ENCODE results near the gene FCHO1. TPM values are rescaled to one million over a fixed set of nuclear protein-coding genes. Genes with fewer than 3 reads are reported as not detected.
"Not testable (repeated sequence)": the region's sequence is repeated elsewhere in the genome, so short reads cannot be mapped to it uniquely, and the experiment has no call there.

Gene FCHO1
- total RNA-seq, 1 donor from 2014 or later: 1.0 TPM

DNA sequence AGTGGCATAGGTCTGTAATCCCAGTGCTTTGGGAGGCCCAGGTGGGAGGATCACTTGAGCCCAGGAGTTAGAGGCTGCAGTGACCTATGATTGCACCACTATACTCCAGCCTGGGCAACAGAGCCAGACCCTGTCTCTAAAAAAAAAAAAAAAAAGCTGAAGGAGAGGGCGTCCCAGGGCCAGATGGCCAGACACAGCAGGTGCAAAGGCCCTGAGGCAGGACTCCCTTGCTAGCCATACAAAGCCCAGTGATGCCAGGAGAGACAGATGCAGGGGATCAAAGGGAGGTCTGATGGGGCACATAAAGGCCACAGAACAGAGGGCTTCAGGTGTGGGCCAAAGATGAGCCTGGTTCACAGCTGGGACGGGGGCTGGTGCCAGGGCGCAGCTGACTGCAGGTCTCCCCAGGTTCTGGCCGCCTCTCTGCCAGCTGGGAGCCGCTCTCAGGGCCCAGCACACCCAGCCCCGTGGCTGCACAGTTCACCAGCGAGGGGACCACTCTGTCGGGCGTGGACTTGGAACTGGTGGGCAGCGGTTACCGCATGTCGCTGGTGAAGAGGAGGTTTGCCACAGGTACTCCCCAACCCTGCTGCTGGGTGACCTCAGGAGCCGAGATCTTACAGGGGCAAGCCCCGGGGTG lies 36.1 kb downstream of the FCHO1 start:
- intact Hi-C loops (cut with DNase I): no loop called here
- no peak for DNase-seq (ENCODE audit: low spot score)

DNA sequence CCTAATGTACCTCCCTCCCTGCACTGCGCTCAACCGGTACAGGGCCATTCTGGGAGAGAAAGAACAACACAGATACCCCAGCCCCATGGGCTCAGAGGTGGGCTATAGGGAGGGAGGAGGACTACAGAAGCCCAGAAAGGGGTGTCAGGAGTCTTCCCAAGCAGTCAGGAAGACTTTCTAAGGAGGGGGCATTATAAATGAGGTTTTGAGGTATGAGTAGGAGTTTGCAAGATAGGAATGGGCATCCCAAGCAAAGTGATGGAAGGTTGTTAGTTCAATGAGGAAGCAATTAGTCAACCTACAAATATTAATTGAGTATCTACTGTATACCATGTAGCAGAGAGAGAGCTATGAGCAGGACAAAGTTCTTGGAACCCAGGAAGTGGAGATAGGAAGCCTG lies 37.4 kb downstream of the FCHO1 start:
- DNase-seq (ENCODE audit: low spot score): no peak
- intact Hi-C loops (cut with DNase I): no loop called here

DNA sequence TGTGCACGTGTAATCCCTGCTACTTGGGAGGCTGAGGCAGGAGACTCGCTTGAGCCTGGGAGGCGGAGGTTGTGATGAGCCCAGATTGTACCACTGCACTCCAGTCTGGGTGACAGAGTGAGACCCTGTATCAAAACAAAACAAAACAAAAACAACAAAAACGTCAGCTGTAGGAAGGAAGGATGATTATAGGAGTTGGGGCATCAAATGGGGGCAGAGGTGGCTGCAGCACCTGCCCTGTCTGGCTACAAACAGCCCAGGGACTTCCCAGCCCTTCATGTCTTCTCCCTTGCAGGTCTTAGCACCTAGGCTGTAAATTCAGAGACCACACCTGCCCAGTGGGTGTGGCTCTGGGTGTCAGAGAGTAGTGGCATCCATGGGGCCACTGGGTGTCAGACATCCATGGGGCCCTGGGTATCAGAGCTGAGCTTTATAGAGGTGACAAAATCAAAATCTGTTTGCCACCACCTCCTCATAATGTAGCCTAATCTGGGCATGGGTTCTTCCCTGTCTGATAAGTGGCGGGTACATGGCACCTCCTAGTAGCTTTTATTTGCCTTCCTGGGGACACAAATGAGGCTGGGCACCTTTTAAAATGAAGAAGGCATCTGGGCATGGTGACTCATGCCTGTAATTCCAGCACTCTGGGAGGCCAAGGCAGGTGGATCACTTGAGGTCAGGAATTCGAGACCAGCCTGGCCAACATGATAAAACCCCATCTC lies 38.9 kb downstream of the FCHO1 start:
- no peak for DNase-seq (ENCODE audit: low spot score)
- intact Hi-C loops (cut with DNase I): no loop called here

DNA sequence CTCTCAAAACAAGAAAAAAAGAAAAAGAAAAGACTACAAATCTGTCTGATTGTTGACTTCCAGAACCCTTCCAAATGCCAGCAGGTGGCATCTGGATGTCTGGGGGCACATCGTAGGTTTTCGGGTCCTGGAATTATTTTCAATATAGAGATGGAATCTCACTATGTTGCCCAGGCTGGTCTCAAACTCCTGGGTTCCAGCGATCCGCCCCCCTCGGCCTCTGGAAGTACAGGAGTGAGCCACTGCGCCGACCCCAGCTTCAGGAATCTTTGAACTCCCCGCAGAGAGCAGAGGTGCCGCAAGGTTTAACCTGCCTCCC lies 43.1 kb downstream of the FCHO1 start:
- DNase-seq (ENCODE audit: low spot score): no peak
- intact Hi-C loops (cut with DNase I): no loop called here

DNA sequence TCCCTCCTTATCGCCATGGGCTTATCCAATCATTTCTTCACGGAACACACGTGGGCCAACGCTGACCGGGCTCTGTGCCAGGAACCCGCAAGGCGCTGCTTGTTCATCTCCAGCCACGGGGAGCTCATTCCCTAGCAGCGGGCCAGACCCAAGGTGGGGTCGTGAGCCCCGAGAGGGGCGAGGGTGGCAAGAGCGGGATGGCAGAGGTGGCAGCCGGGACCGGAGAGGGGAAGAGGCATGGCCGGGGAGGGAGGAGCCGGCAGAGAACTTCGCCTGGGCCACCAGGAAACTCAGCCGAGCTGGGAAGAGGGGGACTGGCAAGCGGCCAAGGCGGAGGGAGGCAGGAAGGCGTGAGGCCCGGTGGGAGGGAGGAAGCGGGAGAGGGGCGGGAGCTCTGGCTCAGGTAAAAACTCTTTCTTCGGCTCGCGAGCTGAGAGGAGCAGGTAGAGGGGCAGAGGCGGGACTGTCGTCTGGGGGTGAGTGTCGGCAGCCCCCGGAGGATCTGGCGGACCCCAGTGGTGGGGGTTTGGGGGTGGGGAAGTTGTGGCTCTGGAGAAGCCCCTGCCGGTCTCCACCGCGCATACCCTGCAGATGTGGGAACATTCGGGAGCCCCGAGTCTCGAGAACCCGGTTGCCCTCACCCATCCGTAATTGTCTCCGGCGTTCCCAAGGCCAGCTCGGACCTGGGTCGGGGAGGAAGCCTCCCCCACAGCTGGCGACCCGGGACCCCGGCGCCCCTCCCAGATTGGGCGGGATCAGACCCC lies 43.6 kb downstream of the FCHO1 start, which contains the start of gene B3GNT3:
Gene B3GNT3, plus strand, starts transcription at position 408 of the 764 bp plus-strand sequence. CDS start 12,670 bp downstream, outside the sequence.
- no peak for DNase-seq (ENCODE audit: low spot score)
- intact Hi-C loops (cut with DNase I): no loop called here

DNA sequence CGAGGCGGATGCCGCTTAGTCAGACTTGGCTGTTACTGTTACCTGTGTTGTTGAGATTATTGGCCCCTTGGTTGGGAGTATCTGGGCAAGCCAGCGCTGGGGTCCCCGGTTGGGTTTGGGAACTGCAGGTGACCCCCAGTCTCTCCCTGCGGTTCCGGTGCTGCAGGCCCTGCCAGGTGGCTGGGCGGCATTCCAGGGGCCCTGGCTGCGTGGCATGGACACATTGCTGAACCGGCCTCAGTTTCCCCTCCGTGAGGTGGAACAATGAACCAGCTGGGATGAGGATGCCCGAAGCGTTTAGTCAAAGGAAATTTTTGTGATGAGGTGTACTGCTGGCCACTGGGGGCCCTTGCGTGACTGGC lies 44.2 kb downstream of the FCHO1 start:
- no peak for DNase-seq (ENCODE audit: low spot score)
- intact Hi-C loops (cut with DNase I): no loop called here

DNA sequence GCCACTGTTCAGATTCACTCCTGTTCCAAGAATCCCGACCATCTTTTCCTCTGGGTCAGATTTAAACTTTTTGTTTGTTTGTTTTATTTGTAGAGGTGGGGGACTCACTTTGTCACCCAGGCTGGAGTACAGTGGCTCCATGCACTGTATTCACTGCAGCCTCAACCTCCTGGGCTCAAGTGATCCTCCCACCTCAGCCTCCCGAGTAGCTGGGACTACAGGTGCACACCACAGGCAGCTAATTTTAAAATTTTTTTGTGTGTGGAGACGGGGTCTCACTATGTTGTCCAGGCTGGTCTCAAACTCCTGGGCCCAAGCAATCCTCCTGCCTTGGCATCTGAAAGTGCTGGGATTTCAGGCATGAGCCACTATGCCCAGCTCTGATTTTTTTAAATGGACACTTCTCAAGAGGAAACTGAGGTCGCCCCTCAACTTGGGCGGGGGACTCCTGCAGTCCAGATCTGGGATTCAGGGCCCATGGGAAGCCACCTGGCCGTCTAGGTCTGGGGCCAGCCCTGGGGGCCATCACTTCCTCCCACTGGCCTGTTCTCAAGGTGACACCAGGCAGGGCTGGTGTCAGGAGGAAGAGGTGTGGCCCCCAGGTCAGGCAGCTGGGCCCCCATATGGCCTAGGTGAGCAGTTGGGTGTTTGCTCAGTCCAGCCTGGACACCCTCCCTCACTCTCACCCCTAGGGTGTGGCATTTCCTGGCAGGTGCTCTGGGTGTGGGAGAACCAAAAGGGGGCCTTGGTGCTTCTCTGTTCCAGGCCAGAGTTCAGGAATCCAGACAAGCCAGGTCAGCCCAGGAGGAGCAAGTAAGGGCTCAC lies 44.9 kb downstream of the FCHO1 start:
- intact Hi-C loops (cut with DNase I): no loop called here
- no peak for DNase-seq (ENCODE audit: low spot score)

DNA sequence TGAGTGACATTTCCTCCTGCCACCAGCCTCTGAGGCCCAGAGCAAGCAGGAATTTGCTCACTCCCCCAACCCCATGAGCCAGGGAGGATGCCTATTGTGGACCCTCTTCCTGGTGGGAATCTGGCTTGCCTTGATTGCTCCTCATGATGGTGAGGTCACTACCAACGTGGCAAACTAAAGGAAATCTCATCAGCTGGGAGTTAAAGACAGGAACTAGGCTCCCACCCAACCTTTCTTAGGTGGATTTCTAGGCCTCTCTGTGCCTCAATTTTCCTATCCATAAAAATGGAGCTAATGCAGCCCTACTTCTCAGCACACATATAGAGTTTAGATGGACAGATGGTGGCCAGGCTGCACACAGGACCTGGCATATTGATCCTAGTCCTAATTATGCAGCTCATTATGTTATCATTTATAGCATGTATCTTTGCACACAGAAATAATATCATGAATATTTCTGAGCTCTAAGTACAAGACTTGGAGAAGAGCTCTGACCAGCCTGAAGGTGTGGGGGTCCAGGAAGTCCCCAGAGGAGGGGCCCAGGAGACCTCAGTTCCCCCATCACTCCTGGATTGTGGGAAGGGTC lies 45.7 kb downstream of the FCHO1 start:
- no peak for DNase-seq (ENCODE audit: low spot score)

DNA sequence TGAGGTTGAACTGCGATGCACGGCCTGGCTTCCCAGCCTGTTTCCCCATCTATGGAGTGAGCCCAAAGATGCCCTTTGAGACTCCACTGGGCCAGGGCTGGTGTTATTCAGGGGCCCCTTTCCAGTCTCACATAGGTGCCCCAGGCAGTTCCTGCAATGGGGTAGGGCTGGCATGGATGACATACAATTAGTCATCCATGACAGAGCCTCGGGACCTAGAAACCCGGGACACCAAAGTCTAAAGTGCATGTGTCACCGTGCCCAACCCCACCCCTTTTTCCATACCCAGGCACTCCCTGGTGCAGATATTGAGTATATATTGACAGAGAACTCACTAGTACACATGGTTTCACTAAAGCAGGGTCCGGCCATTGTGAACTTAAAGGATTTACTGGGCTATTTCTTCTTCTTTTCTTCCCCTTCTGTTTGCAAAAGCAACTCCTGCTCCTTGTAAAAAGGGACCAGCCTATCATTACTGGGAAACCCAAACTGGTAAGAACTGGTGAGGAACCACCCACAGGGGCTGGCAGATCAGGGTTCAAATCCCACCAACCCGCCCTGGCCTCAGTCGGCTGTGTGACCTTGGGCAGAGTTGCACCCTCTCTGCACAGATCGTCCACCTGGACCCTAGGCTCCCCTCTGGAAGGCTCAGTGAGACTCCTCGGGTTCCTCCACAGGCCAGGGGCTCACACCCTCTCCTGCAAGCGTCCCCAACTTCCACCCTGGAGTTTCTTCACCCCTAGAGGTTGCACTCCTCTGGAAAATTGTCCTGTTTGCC lies 46.3 kb downstream of the FCHO1 start:
- DNase-seq (ENCODE audit: low spot score): no peak
- intact Hi-C loops (cut with DNase I): no loop called here

More for the DNA sequence above, 45.7 kb downstream of the FCHO1 start:
- intact Hi-C loops (cut with DNase I): no loop called here

DNA sequence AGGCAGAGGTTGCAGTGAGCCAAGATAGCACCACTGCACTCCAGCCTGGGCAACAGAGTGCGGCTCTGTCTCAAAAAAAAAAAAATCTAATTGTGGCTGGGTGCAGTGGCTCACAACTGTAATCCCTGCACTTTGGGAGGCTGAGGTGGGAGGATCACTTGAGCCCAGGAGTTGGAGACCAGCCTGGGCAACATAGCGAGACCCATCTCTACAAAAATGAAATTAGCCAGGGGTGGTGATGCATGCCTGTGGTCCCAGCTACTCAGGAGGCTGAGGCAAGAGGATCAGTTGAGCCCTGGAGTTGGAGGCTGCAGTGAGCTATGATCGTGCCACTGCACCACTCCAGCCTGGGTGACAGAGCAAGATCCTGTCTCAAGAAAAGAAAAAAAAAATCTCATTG lies 47.3 kb downstream of the FCHO1 start:
- intact Hi-C loops (cut with DNase I); DNase-seq (ENCODE audit: low spot score): not testable (repeated sequence)

DNA sequence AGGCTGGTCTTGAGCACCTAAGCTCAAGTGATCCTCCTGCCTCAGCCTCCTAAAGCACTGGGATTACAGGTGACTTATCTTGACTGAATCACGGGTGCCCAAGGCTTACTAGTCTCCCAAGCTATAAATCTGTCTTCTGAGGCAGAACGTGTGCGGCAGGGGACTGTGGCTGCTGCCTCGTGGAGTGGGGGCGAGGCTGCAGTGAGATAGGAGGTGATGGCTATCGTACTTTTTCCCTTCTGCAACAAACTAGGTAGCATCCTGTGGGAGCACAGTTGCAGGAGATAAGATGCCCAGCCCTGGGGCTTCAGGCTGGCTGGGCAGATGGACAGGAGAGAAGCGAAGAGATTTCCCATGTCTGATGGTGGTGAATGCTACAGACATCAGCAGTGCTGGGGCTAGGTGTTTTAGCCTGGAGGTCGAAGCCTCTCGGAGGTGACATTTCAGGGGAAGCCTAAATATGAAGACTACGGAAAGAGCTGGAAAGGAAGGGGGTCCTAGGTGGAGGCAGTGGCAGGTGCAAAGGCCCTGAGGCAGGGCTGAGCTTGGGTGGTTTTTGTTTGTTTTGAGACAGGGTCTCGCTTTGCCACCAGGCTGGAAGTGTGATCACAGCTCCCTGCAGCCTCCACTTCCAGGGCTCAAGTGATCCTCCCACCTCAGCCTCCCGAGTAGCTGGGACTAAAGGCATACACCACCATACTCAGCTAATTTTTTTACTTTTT lies 51.0 kb downstream of the FCHO1 start:
- DNase-seq (ENCODE audit: low spot score): no peak
- intact Hi-C loops (cut with DNase I): no loop called here

DNA sequence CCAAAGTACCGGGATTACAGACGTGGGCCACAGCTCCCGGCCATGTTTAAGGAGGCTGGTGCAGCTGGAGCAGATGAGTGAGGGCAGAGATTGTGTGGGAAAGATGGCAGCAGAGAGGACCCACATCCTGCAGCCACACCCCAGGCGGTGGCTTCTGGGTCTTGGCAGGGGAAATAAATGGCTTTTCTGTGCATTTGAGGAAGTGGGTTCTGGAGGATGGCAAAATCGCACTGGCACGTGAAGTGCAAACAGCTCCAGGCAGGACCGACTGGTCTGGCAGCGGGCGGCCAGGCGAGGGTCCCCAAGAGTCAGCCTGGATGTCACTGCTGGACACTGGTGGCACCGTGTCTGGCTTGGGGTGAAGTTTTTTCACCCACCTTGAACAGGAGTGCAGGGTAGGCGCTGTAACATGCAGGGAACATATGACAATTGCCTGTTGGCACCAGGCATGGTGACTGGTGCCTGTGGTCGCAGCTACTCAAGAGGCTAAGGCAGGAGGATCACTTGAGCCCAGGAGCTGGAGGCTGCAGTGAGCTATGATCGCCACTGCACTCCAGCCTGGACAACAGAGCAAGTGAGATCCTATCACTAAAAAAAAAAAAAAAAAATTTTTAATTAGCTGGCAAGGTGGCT lies 52.1 kb downstream of the FCHO1 start:
- DNase-seq (ENCODE audit: low spot score): no peak
- intact Hi-C loops (cut with DNase I): no loop called here

DNA sequence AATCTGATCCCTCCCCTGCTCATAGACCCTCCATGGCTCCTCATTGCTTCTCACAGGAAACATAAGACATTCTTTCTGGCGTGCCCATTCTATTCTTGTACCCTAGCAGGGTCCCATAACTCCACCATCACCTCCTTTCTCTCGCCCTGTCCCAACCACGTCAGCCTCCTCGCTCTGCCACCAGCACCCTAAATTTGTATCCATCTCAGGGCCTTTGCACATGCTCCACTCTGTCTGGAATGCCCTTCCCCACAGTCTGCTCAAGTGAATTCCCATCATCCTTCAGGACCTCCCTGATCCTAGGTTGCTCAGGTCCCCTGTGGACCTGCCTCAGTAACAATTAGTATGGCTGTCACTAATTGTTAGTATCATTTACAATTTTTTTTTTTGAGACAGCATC lies 54.1 kb downstream of the FCHO1 start:
- no peak for DNase-seq (ENCODE audit: low spot score)
- intact Hi-C loops (cut with DNase I): no loop called here

DNA sequence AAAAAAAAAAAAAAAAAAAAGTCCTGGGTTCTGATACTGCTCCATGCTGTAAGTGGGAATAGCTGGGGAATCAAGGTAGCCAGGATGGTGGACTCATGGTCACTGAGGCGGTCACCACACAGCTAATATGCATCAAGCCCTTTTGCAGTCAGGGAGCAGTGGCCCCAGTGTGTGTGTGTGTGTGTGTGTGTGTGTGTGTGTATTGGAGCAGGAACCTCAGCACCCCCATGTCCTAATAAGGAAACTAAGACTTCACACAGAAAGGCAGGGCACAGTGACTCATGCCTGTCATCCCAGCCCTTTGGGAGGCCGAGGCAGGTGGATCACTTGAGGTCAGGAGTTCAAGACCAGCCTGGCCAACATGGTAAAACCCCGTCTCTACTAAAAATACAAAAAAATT lies 55.7 kb downstream of the FCHO1 start:
- intact Hi-C loops (cut with DNase I): no loop called here

DNA sequence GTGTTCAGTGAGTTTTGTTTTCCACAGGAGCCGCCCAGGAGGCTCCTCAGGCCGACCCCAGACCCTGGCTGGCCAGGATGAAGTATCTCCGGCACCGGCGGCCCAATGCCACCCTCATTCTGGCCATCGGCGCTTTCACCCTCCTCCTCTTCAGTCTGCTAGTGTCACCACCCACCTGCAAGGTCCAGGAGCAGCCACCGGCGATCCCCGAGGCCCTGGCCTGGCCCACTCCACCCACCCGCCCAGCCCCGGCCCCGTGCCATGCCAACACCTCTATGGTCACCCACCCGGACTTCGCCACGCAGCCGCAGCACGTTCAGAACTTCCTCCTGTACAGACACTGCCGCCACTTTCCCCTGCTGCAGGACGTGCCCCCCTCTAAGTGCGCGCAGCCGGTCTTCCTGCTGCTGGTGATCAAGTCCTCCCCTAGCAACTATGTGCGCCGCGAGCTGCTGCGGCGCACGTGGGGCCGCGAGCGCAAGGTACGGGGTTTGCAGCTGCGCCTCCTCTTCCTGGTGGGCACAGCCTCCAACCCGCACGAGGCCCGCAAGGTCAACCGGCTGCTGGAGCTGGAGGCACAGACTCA lies 56.5 kb downstream of the FCHO1 start:
- intact Hi-C loops (cut with DNase I): no loop called here

More for the DNA sequence above, 55.7 kb downstream of the FCHO1 start:
- no peak for DNase-seq (ENCODE audit: low spot score)

DNA sequence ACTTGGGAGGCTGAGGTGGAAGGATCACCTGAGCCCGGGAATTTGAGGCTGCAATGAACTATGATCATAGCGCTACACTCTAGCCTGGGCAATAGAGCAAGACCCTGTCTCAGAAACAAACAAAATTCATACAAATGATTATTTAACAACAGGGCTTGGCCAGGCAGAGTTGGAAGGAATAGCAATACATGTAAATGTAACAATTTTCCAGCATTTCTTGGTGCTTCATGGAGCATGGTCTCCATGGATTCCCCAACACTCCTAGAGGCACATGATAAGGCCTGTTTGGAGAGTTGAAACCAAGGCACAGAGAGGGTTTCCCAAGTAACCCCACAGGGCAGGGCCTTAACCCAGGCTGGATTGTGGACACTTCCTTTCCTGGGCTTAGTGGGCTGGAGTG lies 59.8 kb downstream of the FCHO1 start:
- intact Hi-C loops (cut with DNase I): no loop called here
- DNase-seq (ENCODE audit: low spot score): no peak

More for the DNA sequence above, 56.5 kb downstream of the FCHO1 start:
- DNase-seq (ENCODE audit: low spot score): no peak

DNA sequence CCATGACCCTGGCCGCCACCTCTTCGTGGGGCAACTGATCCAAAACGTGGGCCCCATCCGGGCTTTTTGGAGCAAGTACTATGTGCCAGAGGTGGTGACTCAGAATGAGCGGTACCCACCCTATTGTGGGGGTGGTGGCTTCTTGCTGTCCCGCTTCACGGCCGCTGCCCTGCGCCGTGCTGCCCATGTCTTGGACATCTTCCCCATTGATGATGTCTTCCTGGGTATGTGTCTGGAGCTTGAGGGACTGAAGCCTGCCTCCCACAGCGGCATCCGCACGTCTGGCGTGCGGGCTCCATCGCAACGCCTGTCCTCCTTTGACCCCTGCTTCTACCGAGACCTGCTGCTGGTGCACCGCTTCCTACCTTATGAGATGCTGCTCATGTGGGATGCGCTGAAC lies 60.4 kb downstream of the FCHO1 start:
- intact Hi-C loops (cut with DNase I): no loop called here
- no peak for DNase-seq (ENCODE audit: low spot score)
